Measurements from ENCODE around the gene HIVEP3. TPM values are rescaled to one million over a fixed set of nuclear protein-coding genes. Genes with fewer than 3 reads are reported as not detected.
A peak's percentile ranks its signal among the peaks of the same experiment; 100 is the strongest.

HIVEP3 gene
- total RNA-seq, 1 experiment from 2014 or later: 1.4 TPM

- H3K4me1 Mint-ChIP-seq: no peaks in the 10 kb centered on the region
- no peak overlapping the region for H2AK5ac ChIP-seq (ENCODE audit: insufficient read length, low read length)
These were observed 384.3 kb downstream of the HIVEP3 start for GRCh38 chr1:41534181-41535076.

More at GRCh38 chr1:41534181-41535076, 384.3 kb downstream of the HIVEP3 start:
- no peak overlapping the region for H2AFZ ChIP-seq (ENCODE audit: low read length)
- no peak overlapping the region for H3K27ac ChIP-seq (ENCODE audit: insufficient read length, low read depth, low read length)
- H3K23me2 ChIP-seq (ENCODE audit: insufficient read length, low read depth, low read length, poor library complexity, severe bottlenecking): no peaks in the 10 kb centered on the region
- H3K36me3 Mint-ChIP-seq (ENCODE audit: insufficient read depth in 1 of 3, low read depth in 3 of 3): peaks cover 0 to 5% (median 2%) of the 10 kb centered on the region in 3 experiments; a peak in 2 of 7 replicates
- H3K79me2 ChIP-seq (ENCODE audit: insufficient read depth, low read length): no peaks in the 10 kb centered on the region
- peaks cover 14 to 19% of the 10 kb centered on the region in 2 experiments; a peak in 4 of 5 replicates for H3K9me3 Mint-ChIP-seq
- H3K27ac Mint-ChIP-seq: peak overlapping the region in 1 of 3 experiments; percentile 37; a peak in 2 of 7 replicates
- DNase-seq: no peak
- H2BK15ac ChIP-seq (ENCODE audit: low read depth, low read length): peak overlapping the region; percentile 77; the same call in 1 of the 2 replicates
- no peak overlapping the region for H3K18ac ChIP-seq (ENCODE audit: insufficient read length, low read depth, low read length)
- H4K20me1 ChIP-seq (ENCODE audit: control insufficient read depth, insufficient read depth, insufficient read length): no peaks in the 10 kb centered on the region
- no peak overlapping the region for H3K4me2 ChIP-seq (ENCODE audit: insufficient read depth, insufficient read length, low read length)
- no peak overlapping the region for H2BK5ac ChIP-seq (ENCODE audit: insufficient read length, low read length)
- TF ChIP-seq, protein P1, sequence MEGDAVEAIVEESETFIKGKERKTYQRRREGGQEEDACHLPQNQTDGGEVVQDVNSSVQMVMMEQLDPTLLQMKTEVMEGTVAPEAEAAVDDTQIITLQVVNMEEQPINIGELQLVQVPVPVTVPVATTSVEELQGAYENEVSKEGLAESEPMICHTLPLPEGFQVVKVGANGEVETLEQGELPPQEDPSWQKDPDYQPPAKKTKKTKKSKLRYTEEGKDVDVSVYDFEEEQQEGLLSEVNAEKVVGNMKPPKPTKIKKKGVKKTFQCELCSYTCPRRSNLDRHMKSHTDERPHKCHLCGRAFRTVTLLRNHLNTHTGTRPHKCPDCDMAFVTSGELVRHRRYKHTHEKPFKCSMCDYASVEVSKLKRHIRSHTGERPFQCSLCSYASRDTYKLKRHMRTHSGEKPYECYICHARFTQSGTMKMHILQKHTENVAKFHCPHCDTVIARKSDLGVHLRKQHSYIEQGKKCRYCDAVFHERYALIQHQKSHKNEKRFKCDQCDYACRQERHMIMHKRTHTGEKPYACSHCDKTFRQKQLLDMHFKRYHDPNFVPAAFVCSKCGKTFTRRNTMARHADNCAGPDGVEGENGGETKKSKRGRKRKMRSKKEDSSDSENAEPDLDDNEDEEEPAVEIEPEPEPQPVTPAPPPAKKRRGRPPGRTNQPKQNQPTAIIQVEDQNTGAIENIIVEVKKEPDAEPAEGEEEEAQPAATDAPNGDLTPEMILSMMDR (conservative IDR thresholded peaks at IDR 0.05): no peak
- H3K27me3 Mint-ChIP-seq (ENCODE audit: low read depth): peaks cover 34% of the 10 kb centered on the region
- H4K5ac ChIP-seq (ENCODE audit: insufficient read length, low read depth, low read length): no peak overlapping the region
- no peak overlapping the region for H4K91ac ChIP-seq (ENCODE audit: insufficient read length, low read depth, low read length)
- H4K8ac ChIP-seq (replicated peaks; ENCODE audit: insufficient read length, low read depth, low read length): no peak overlapping the region
- no peaks in the 10 kb centered on the region for H3K79me1 ChIP-seq (ENCODE audit: insufficient read depth, low read depth, low read length, poor library complexity, severe bottlenecking)
- H3K9me3 ChIP-seq (ENCODE audit: control insufficient read depth, low read depth, low read length): no peaks in the 10 kb centered on the region
- H3K23ac ChIP-seq (ENCODE audit: insufficient read length, low read depth, low read length): no peak overlapping the region
- H3T11ph ChIP-seq (ENCODE audit: low read length): no peak overlapping the region
- no peak overlapping the region for H3K56ac ChIP-seq (ENCODE audit: insufficient read length, low read depth, low read length)
- WGBS (ENCODE audit: extremely low coverage, insufficient read length, low lambda C conversion rate): no CpG with 5 or more reads among the region's 17 CpGs
- H3K9ac ChIP-seq (ENCODE audit: extremely low read depth, insufficient read length, low read length): no peak overlapping the region
- no peaks in the 10 kb centered on the region for H3K27me3 ChIP-seq (ENCODE audit: insufficient read depth, low read length)
- no peak overlapping the region; a peak in 1 of 5 replicates for H3K4me3 Mint-ChIP-seq
- H3K14ac ChIP-seq (ENCODE audit: insufficient read depth, low read length): no peak overlapping the region; the same call in 1 of the 2 replicates
- no peak overlapping the region for H2BK20ac ChIP-seq (ENCODE audit: low read depth, low read length, poor library complexity, severe bottlenecking)
- H3K4ac ChIP-seq (ENCODE audit: low read depth, low read length): no peak overlapping the region
- H3K4me1 ChIP-seq (ENCODE audit: insufficient read depth, low read length): no peaks in the 10 kb centered on the region
- no peak overlapping the region for H2BK120ac ChIP-seq (ENCODE audit: low read depth, low read length, poor library complexity, severe bottlenecking)
- H2BK12ac ChIP-seq (ENCODE audit: insufficient read length, low read depth, low read length): no peak overlapping the region

All from H9 (cell line).